Measurements from ENCODE around the gene RYR2. TPM values are rescaled to one million over a fixed set of nuclear protein-coding genes. Genes with fewer than 3 reads are reported as not detected.

RYR2 gene
- polyA plus RNA-seq, 1 experiment = not detected

- DNase-seq (ENCODE audit: low read depth) = no peak
- no peak for TF ChIP-seq CTCF (IDR thresholded peaks at IDR 0.05; ENCODE audit: insufficient read depth, low read depth, low read length)
- Histone ChIP-seq H3K36me3 (ENCODE audit: control insufficient read depth, insufficient read depth, low read length) (no peaks in the 10 kb centered on the region), H3K4me3 (ENCODE audit: low read depth, low read length) (no peak overlapping the region), H3K27me3 (ENCODE audit: control insufficient read depth, insufficient read depth, low read length) (no peaks in the 10 kb centered on the region)
- ChIA-PET POLR2A (no interaction called here), CTCF (no interaction called here)
Observed at GRCh38 chr1:237341391-237341790, 299.4 kb downstream of the RYR2 start.

GRCh38 chr1:237342730-237343129 lies 300.7 kb downstream of the RYR2 start:
- TF ChIP-seq CTCF (IDR thresholded peaks at IDR 0.05; ENCODE audit: insufficient read depth, low read depth, low read length) = no peak
- CTCF ChIA-PET = no interaction called here
- POLR2A ChIA-PET = no interaction called here
- no peak overlapping the region for H3K4me3 ChIP-seq (ENCODE audit: low read depth, low read length)
- no peak for DNase-seq (ENCODE audit: low read depth)
- H3K36me3 ChIP-seq (ENCODE audit: control insufficient read depth, insufficient read depth, low read length) = no peaks in the 10 kb centered on the region
- H3K27me3 ChIP-seq (ENCODE audit: control insufficient read depth, insufficient read depth, low read length) = no peaks in the 10 kb centered on the region

- POLR2A ChIA-PET = no interaction called here
- TF ChIP-seq CTCF (IDR thresholded peaks at IDR 0.05; ENCODE audit: insufficient read depth, low read depth, low read length) = no peak
- DNase-seq (ENCODE audit: low read depth) = no peak
- Histone ChIP-seq H3K36me3 (ENCODE audit: control insufficient read depth, insufficient read depth, low read length) (no peaks in the 10 kb centered on the region), H3K4me3 (ENCODE audit: low read depth, low read length) (no peak overlapping the region), H3K27me3 (ENCODE audit: control insufficient read depth, insufficient read depth, low read length) (no peaks in the 10 kb centered on the region)
- CTCF ChIA-PET = no interaction called here
Observed at GRCh38 chr1:237352747-237353146, 310.8 kb downstream of the RYR2 start.

GRCh38 chr1:237353918-237354317 lies 311.9 kb downstream of the RYR2 start:
- TF ChIP-seq CTCF (IDR thresholded peaks at IDR 0.05; ENCODE audit: insufficient read depth, low read depth, low read length) = no peak
- DNase-seq (ENCODE audit: low read depth) = no peak
- CTCF ChIA-PET = no interaction called here
- Histone ChIP-seq H3K36me3 (ENCODE audit: control insufficient read depth, insufficient read depth, low read length) (no peaks in the 10 kb centered on the region), H3K4me3 (ENCODE audit: low read depth, low read length) (no peak overlapping the region), H3K27me3 (ENCODE audit: control insufficient read depth, insufficient read depth, low read length) (no peaks in the 10 kb centered on the region)
- POLR2A ChIA-PET = no interaction called here

GRCh38 chr1:237355022-237355421 lies 313.0 kb downstream of the RYR2 start:
- TF ChIP-seq CTCF (IDR thresholded peaks at IDR 0.05; ENCODE audit: insufficient read depth, low read depth, low read length) = no peak
- ChIA-PET POLR2A (no interaction called here), CTCF (no interaction called here)
- no peak for DNase-seq (ENCODE audit: low read depth)
- Histone ChIP-seq H3K36me3 (ENCODE audit: control insufficient read depth, insufficient read depth, low read length) (no peaks in the 10 kb centered on the region), H3K4me3 (ENCODE audit: low read depth, low read length) (no peak overlapping the region), H3K27me3 (ENCODE audit: control insufficient read depth, insufficient read depth, low read length) (no peaks in the 10 kb centered on the region)

Measured in BJ (cell line).